GM12878 (cell line): Measurements from ENCODE around the gene CRYBA1. TPM values are rescaled to one million over a fixed set of nuclear protein-coding genes. Genes with fewer than 3 reads are reported as not detected.

ENCODE experiments used
- ATAC-seq: fragments of 200-7000 bp; cut with Tn5 transposase; 3 replicates; pipeline ENCODE4 v1.9.1; 2020; ENCODE audit warnings: mild to moderate bottlenecking, moderate library complexity
- BruUV-seq: library from RNA; stranded (reverse); fragments of 400-500 nt; replicated peaks from 2 replicates; lab custom pipeline; 2021; lab: Mats Ljungman, UMichigan
- CTCF ChIA-PET: fragments of 300-600 bp; sonication (Branson Sonifier 250); formaldehyde crosslinking; extraction: SDS; loops from one replicate; lab custom pipeline; 2021; ENCODE audit warnings: inconsistent platforms; lab: Yijun Ruan, JAX
- POLR2A ChIA-PET: fragments of 350-600 bp; formaldehyde crosslinking; extraction: SDS; loops from one replicate; lab custom pipeline; 2021; ENCODE audit warnings: inconsistent platforms; lab: Charles Lee
- RAD21 ChIA-PET: fragments of 300-600 bp; sonication (Branson Sonifier 250); formaldehyde crosslinking; loops from one replicate; lab custom pipeline; 2023; ENCODE audit warnings: antibody characterized with exemption; ENCODE audit not compliant: unreplicated experiment; lab: Charles Lee
- SMC1A ChIA-PET: fragments of 300-600 bp; sonication (Branson Sonifier 250); formaldehyde crosslinking; loops from one replicate; lab custom pipeline; 2023; ENCODE audit not compliant: unreplicated experiment, uncharacterized antibody; lab: Charles Lee
- DNase-seq: peaks from one replicate; pipeline ENCODE4 v3.0.0-alpha.2; 2011; ENCODE audit warnings: low read depth, low spot score
- FAIRE-seq: peaks from 3 replicates; lab custom pipeline; 2011; peaks lifted over from hg19 to GRCh38; lab: Jason Lieb, UNC
- H2AFZ ChIP-seq: 2 replicates; pipeline ENCODE4 v1.6.0; 2011; ENCODE audit warnings: low read depth, low read length, control low read depth; ENCODE audit not compliant: control insufficient read depth
- H3K27ac ChIP-seq: 2 replicates; pipeline ENCODE4 v1.5.1; 2011; ENCODE audit warnings: control low read depth; ENCODE audit not compliant: control insufficient read depth, insufficient read depth
- H3K27me3 ChIP-seq, 2 experiments: replicated peaks in 1 of 2; 2 replicates each; pipeline versions ENCODE4 v1.6.0 to v1.6.1; 2011; ENCODE audit warnings: low read length in 1 of 2; ENCODE audit not compliant: control insufficient read depth in 2 of 2, insufficient read depth in 2 of 2
- H3K36me3 ChIP-seq, 2 experiments: 2 replicates each; pipeline ENCODE4 v1.5.1; 2011; ENCODE audit warnings: low read length in 1 of 2; ENCODE audit not compliant: control insufficient read depth in 2 of 2, insufficient read depth in 2 of 2
- H3K4me1 ChIP-seq: 2 replicates; pipeline ENCODE4 v1.6.1; 2011; ENCODE audit warnings: mild to moderate bottlenecking, low read length, moderate library complexity, mixed read lengths; ENCODE audit not compliant: control insufficient read depth, insufficient read depth
- H3K4me2 ChIP-seq: 2 replicates; pipeline ENCODE4 v1.6.0; 2011; ENCODE audit warnings: control low read depth; ENCODE audit not compliant: control insufficient read depth, insufficient read depth
- H3K4me3 ChIP-seq: fragments of 200-600 bp; sonication (generic); 2 replicates; pipeline ENCODE4 v1.5.1; 2016
- H3K79me2 ChIP-seq: 2 replicates; pipeline ENCODE4 v1.6.0; 2011; ENCODE audit warnings: low read length; ENCODE audit not compliant: control insufficient read depth, insufficient read depth
- H3K9ac ChIP-seq: 2 replicates; pipeline ENCODE4 v1.8.0; 2011; ENCODE audit warnings: low read length, control low read depth, mixed read lengths; ENCODE audit not compliant: control insufficient read depth, insufficient read depth
- H3K9me3 ChIP-seq: replicated peaks from 3 replicates; pipeline ENCODE4 v1.5.1; 2011; ENCODE audit warnings: mild to moderate bottlenecking, low read length; ENCODE audit not compliant: control insufficient read depth, insufficient read depth
- H4K20me1 ChIP-seq: 2 replicates; pipeline ENCODE4 v1.6.0; 2011; ENCODE audit not compliant: control insufficient read depth, insufficient read depth
- GABPA ChIP-seq: IDR thresholded peaks from 2 replicates; pipeline ENCODE4 v1.6.1; 2014; ENCODE audit warnings: antibody characterized with exemption, low read depth, mild to moderate bottlenecking, inconsistent platforms
- GATAD2B ChIP-seq: fragments of 450-650 bp; conservative IDR thresholded peaks from 2 replicates; pipeline ENCODE4 v1.6.1; 2017; ENCODE audit warnings: low read depth, mild to moderate bottlenecking, moderate library complexity
- KLF5 ChIP-seq: fragments of 450-650 bp; IDR thresholded peaks from 2 replicates; pipeline ENCODE4 v1.6.1; 2014; ENCODE audit warnings: mild to moderate bottlenecking; ENCODE audit not compliant: partially characterized antibody
- MEF2A ChIP-seq: IDR thresholded peaks from 2 replicates; pipeline ENCODE4 v1.6.1; 2011; ENCODE audit warnings: low read depth, mild to moderate bottlenecking, low read length, moderate library complexity; ENCODE audit not compliant: insufficient read depth
- NFYA ChIP-seq: IDR thresholded peaks from 2 replicates; pipeline ENCODE4 v1.6.1; 2011; ENCODE audit warnings: low read depth, mild to moderate bottlenecking, low read length, improper control_type of control experiment, borderline replicate concordance
- NFYB ChIP-seq: IDR thresholded peaks from 2 replicates; pipeline ENCODE4 v1.6.1; 2011; ENCODE audit warnings: low read depth, mild to moderate bottlenecking, low read length, improper control_type of control experiment, moderate library complexity; ENCODE audit not compliant: insufficient read depth
- WGBS: methylation state at CpG from one replicate; pipeline ENCODE4 v1.1.6; 2016; ENCODE audit warnings: low lambda C conversion rate; ENCODE audit not compliant: insufficient replicate concordance, insufficient coverage; ENCODE audit errors: missing lambda C conversion rate; 5-methylcytosine and 5-hydroxymethylcytosine counted together
- in situ Hi-C: fragments of 300-500 bp; cut with MboI; formaldehyde crosslinking; loops from 9 replicates; pipeline ENCODE4 v1.14.3; 2018; ENCODE audit warnings: mixed read lengths
- intact Hi-C: fragments of 100-400 bp; cut with micrococcal nuclease; formaldehyde crosslinking; loops from one replicate; pipeline ENCODE4 v1.14.2; 2022; ENCODE audit not compliant: unreplicated experiment
- polyA plus RNA-seq, 11 experiments: library from polyadenylated mRNA; depleted of rRNA in 4 of 11; unstranded in 6 of 11; stranded (reverse) in 5 of 11; fragments of >200 nt; fragmentation: Nextera tagmentation in 4 of 11; fragmentation: Illumina TruSeq in 1 of 11; extraction: Ambion mirVana in 4 of 11; extraction: Trizol in 1 of 11; gene quantifications; 1 replicate in 1 of 11; 2 replicates in 10 of 11; pipeline versions ENCODE4 v1.2.1 to v1.2.3, GENCODE V29; 2011 to 2016; ENCODE audit warnings: inconsistent platforms in 2 of 11, missing spikeins in 2 of 11, low read depth in 1 of 11
- total RNA-seq, 4 experiments: library from RNA; depleted of rRNA in 3 of 4; stranded (reverse); fragments of >200 nt in 3 of 4; fragmentation: Illumina TruSeq in 1 of 4; extraction: Trizol in 1 of 4; gene quantifications; 2 replicates each; pipeline versions ENCODE4 v1.2.1 to v1.2.3, GENCODE V29; 2013 to 2021
- TF ChIP-seq, protein P1 (sequence below): fragments of 450-650 bp; IDR thresholded peaks from 2 replicates; pipeline ENCODE4 v1.6.1; 2018; ENCODE audit warnings: borderline replicate concordance, mild to moderate bottlenecking; ENCODE audit not compliant: partially characterized antibody
- TF ChIP-seq, protein P2 (sequence below): fragments of 450-650 bp; IDR thresholded peaks from 2 replicates; pipeline ENCODE4 v1.6.1; 2017; ENCODE audit warnings: antibody characterized with exemption, mild to moderate bottlenecking, moderate library complexity

CRYBA1 gene
- total and polyA plus RNA-seq, 10 of the 15 experiments (the other 5 are each of a cell fraction or from before 2014, with no cell fraction given), result not detected

DNA sequence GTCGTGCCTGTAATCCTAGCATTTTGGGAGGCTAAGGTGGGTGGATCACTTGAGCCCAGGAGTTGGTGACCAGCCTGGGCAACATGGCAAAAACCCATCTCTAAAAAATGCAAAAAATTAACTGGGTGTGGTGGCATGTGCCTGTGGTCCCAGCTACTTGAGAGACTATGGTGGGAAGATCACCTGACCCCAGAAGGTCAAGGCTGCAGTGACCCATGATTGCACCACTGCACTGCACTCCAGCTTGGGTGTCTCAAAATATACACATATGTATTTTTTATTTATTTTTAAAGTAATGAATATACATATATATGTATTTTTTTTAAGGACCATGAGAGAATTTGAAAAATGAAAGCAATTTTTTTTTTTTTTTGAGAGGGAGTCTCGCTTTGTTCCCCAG lies 52.4 kb downstream of the CRYBA1 start:
- no peaks in the 10 kb centered on the region for H3K36me3 ChIP-seq
- BruUV-seq, result no TSS peak
- ChIA-PET RAD21 (no interaction called here), POLR2A (no interaction called here), CTCF (interaction anchor here (0.7 to 1.1 kb wide), 4 partner anchors 8 to 333 kb away, joined by 3 to 4 read pairs (median 3); no protein-coding TSS in a partner anchor), SMC1A (no interaction called here)
- DNase-seq (no peak), FAIRE-seq (no peak), ATAC-seq (no peak)
- H3K4me2 ChIP-seq, result no peak overlapping the region
- H3K9ac ChIP-seq, result no peak overlapping the region
- intact Hi-C loops (no loop called here), in situ Hi-C loops (no loop called here)
- H3K79me2 ChIP-seq, result peaks cover 2% of the 10 kb centered on the region
- H3K9me3 ChIP-seq, result no peaks in the 10 kb centered on the region
- H4K20me1 ChIP-seq, result no peaks in the 10 kb centered on the region
- no peak overlapping the region for H2AFZ ChIP-seq
- WGBS, result 91% methylated on average over 2 of the region's 2 CpGs
- no peaks in the 10 kb centered on the region for H3K4me1 ChIP-seq
- no peak overlapping the region for H3K4me3 ChIP-seq
- no peak overlapping the region for H3K27ac ChIP-seq
- H3K27me3 ChIP-seq, result no peaks in the 10 kb centered on the region
- no peak for TF ChIP-seq NFYB
- TF ChIP-seq KLF5, result no peak
- no peak for TF ChIP-seq GATAD2B
- no peak for TF ChIP-seq MEF2A
- TF ChIP-seq NFYA, result no peak
- TF ChIP-seq GABPA, result no peak
- TF ChIP-seq, protein P1, sequence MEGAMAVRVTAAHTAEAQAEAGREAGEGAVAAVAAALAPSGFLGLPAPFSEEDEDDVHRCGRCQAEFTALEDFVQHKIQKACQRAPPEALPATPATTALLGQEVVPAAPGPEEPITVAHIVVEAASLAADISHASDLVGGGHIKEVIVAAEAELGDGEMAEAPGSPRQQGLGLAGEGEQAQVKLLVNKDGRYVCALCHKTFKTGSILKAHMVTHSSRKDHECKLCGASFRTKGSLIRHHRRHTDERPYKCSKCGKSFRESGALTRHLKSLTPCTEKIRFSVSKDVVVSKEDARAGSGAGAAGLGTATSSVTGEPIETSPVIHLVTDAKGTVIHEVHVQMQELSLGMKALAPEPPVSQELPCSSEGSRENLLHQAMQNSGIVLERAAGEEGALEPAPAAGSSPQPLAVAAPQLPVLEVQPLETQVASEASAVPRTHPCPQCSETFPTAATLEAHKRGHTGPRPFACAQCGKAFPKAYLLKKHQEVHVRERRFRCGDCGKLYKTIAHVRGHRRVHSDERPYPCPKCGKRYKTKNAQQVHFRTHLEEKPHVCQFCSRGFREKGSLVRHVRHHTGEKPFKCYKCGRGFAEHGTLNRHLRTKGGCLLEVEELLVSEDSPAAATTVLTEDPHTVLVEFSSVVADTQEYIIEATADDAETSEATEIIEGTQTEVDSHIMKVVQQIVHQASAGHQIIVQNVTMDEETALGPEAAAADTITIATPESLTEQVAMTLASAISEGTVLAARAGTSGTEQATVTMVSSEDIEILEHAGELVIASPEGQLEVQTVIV, result no peak
- TF ChIP-seq, protein P2, sequence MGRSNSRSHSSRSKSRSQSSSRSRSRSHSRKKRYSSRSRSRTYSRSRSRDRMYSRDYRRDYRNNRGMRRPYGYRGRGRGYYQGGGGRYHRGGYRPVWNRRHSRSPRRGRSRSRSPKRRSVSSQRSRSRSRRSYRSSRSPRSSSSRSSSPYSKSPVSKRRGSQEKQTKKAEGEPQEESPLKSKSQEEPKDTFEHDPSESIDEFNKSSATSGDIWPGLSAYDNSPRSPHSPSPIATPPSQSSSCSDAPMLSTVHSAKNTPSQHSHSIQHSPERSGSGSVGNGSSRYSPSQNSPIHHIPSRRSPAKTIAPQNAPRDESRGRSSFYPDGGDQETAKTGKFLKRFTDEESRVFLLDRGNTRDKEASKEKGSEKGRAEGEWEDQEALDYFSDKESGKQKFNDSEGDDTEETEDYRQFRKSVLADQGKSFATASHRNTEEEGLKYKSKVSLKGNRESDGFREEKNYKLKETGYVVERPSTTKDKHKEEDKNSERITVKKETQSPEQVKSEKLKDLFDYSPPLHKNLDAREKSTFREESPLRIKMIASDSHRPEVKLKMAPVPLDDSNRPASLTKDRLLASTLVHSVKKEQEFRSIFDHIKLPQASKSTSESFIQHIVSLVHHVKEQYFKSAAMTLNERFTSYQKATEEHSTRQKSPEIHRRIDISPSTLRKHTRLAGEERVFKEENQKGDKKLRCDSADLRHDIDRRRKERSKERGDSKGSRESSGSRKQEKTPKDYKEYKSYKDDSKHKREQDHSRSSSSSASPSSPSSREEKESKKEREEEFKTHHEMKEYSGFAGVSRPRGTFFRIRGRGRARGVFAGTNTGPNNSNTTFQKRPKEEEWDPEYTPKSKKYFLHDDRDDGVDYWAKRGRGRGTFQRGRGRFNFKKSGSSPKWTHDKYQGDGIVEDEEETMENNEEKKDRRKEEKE, result no peak
